HUDEP-2 (cell line): ENCODE data around the gene LENG9.

Source experiments
- DNase-seq, 76 experiments: peaks; one replicate each; lab custom pipeline; 2025; ENCODE audit not compliant: unreplicated experiment in 76 of 76; lab: John Stamatoyannopoulos, UW

LENG9 gene

GRCh38 chr19:54460230-54461005, 3.2 kb downstream of the LENG9 start:
- DNase-seq, result no peak

GRCh38 chr19:54459282-54460229, 4.0 kb downstream of the LENG9 start:
- no peak for DNase-seq

- DNase-seq, result no peak
These were observed 4.8 kb downstream of the LENG9 start for GRCh38 chr19:54458648-54459281.

GRCh38 chr19:54457773-54458647, 5.6 kb downstream of the LENG9 start:
- DNase-seq, result no peak

- no peak for DNase-seq
These were observed 6.9 kb downstream of the LENG9 start for GRCh38 chr19:54456423-54457373.

- DNase-seq, result no peak
These were observed 7.7 kb downstream of the LENG9 start for GRCh38 chr19:54455786-54456422.

- DNase-seq, result no peak
These were observed 8.6 kb downstream of the LENG9 start for GRCh38 chr19:54454781-54455675.

GRCh38 chr19:54453921-54454780, 9.4 kb downstream of the LENG9 start:
- DNase-seq, result no peak

GRCh38 chr19:54452626-54453025, 11.0 kb downstream of the LENG9 start:
- peak in 14 of 76 experiments; percentile 9 to 48 (median 23) for DNase-seq

GRCh38 chr19:54451997-54452396, 11.6 kb downstream of the LENG9 start:
- DNase-seq, result no peak

- DNase-seq, result no peak
These were observed 12.2 kb downstream of the LENG9 start for GRCh38 chr19:54451331-54451871.

- DNase-seq, result peak in 3 of 76 experiments; percentile 47 to 53 (median 48)
These were observed 13.9 kb downstream of the LENG9 start for GRCh38 chr19:54449701-54450069.

- peak; percentile 66 to 100 (median 97) for DNase-seq
These were observed 14.5 kb downstream of the LENG9 start, which contains the start of gene LENG8 for GRCh38 chr19:54448774-54449700. Gene LENG8 (plus strand): TSS chr19:54449199. CDS start chr19:54451345, 2,146 bp downstream.

- peak in 36 of 76 experiments; percentile 6 to 86 (median 47) for DNase-seq
These were observed 15.4 kb downstream of the LENG9 start for GRCh38 chr19:54448040-54448773.
